Skeletal muscle cell (primary cell): Measurements from ENCODE around the gene ENTPD6.

ENCODE experiments used
- DNase-seq: peaks from one replicate; pipeline ENCODE4 v3.0.0-alpha.2; 2010; ENCODE audit warnings: low read depth
- H3K4me3 ChIP-seq: 2 replicates; pipeline ENCODE4 v1.5.1; 2011; ENCODE audit warnings: low read depth, mild to moderate bottlenecking, control low read depth, low read length, moderate library complexity

Gene ENTPD6

DNA sequence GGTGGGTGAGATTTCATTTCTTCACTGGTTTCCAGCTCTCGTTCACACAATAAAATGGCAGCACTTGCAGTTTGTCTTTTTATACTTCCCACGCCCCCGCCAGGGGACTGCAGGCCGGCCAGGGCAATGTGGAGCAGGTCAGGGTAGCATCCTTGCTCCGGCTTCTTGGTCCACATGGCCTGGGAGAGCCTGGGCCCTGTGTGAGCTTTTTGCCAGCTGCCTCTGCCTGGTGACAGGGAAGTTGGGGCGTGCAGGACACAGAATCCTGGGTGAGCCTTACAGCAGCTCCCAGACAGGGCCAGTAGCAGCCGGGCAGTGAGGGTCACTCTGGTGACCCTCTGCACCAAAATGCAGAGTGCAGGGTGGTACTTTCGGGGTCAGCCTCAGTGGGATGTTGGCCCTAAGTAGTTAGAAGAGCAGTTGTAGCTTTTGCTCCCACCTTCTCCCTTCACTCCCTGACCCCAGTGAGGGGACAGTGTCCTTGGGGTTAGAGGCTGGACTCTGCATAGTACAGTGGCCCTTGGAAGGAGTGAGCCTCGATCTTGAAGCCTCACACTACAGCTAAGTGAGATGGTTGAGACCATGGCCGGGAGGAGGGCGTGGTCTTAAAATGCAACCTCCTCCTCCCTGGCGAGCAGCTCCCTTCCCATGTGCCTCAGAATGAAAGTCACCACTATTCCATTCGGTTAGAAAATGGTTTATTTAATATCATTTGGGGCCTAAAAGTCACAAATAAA is 76.1 kb downstream of the ENTPD6 start:
- no peak overlapping the region for H3K4me3 ChIP-seq
- DNase-seq: no peak

DNA sequence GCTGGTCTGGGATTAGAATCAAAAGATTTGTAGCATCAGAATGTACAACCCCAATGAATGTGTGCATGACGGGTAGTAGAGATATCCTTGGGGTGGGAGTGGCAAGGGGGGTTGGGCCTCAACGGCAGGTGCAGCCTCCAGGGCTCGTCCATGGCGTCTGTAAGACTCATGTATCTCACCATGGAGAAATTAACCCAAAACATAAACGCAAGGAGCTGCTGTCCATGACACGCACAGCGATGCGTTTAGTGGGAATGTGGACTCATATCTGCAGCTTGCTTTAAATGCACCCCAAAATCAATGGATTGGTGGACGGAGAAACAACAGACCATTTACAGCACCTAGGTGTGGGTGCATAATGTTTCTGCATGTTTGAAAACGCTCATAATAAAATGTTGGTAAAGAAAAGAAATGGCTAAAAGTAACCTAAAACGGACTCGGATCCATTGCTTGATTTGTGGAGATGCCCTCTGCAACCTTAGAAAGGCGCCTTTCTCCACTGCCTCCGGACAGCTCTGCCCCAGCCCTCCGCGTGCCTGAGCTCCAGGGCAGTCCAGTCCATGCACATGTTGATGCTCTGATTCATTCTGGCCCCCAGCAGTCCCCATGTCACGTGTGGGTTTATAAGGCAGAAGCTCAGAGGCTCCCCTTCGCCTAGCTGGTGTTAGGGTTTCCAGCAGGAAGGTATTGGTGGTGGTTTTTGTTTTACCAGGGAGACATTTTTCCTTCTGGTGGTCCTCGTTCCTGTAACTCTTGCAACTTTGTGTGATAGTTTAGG is 76.9 kb downstream of the ENTPD6 start:
- H3K4me3 ChIP-seq: no peak overlapping the region
- DNase-seq: no peak

DNA sequence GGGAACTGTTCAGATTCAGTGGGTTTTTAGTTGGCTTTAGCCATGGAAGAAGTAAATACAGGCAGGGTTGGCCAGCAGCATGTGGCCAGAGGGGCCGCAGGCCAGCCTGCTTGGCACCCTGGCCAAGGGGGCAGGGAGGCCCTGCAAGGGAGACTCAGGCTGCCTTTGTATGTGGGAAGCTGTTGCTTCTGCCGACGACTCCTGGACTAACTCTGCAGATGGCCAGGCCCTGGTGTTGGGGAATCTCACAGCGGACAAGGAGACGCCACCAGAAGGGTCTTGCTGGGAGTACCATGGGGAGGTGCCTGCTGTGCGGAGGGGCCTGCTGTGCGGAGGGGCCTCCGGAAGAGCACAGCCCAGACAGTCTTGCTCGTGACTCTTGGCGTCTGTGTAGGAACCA is 77.5 kb downstream of the ENTPD6 start:
- H3K4me3 ChIP-seq: no peak overlapping the region

DNA sequence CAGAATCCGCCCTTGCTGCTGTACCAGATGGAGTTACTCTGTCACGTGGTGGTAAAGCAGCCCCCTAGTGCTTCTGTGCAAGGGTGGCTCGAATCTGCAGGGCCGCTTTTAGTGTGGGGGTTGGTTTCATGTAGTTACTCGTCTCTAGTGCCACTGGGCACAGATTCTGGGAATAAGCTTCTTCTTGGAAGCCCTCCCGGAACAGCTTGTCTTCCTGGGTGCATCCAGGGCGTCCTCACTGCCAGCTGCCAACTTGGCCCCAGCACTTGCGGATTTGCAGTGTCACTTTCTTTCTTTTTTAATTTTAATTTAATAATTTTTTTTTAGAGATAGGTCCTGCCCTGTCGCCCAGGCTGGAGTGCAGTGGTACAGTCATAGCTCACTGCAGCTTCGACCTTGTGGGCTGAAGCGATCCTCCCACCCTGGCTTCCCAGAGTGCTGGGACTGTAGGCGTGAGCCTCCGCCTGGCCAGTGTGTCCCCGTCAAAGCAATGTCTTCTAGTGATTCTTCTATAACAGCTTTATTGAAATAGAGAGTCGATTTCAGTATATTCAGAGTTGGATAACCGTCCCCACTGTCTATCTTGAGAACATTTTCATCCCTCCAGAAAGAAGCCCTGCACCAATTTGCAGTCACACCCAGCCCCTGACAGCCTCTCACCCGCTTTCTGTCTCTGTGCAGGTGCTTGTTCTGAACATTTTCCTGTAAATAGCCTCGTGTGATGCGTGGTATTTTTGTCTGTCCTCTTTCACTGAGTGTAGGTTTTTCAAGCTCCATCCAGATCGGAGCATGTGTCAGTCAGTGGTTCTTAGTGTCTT is 78.2 kb downstream of the ENTPD6 start:
- no peak overlapping the region for H3K4me3 ChIP-seq
- DNase-seq: no peak

More for the DNA sequence above, 77.5 kb downstream of the ENTPD6 start:
- no peak for DNase-seq

DNA sequence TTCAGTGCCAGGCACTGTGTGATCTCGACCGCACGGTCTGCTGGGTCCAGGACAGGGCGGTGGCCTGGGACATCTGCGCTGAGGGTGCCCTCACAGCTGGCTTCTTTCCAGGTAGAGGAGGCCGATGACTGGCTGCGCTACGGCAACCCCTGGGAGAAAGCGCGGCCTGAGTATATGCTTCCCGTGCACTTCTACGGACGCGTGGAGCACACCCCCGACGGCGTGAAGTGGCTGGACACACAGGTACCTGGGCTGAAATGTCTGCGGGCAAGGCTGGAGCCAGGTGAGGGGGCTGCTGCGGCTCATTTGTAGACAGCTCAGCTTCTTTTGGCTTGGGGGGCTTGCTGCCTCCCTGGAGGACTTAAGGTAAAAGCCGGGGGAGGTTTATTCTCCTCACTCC is 79.0 kb downstream of the ENTPD6 start:
- H3K4me3 ChIP-seq: no peak overlapping the region
- DNase-seq: no peak

DNA sequence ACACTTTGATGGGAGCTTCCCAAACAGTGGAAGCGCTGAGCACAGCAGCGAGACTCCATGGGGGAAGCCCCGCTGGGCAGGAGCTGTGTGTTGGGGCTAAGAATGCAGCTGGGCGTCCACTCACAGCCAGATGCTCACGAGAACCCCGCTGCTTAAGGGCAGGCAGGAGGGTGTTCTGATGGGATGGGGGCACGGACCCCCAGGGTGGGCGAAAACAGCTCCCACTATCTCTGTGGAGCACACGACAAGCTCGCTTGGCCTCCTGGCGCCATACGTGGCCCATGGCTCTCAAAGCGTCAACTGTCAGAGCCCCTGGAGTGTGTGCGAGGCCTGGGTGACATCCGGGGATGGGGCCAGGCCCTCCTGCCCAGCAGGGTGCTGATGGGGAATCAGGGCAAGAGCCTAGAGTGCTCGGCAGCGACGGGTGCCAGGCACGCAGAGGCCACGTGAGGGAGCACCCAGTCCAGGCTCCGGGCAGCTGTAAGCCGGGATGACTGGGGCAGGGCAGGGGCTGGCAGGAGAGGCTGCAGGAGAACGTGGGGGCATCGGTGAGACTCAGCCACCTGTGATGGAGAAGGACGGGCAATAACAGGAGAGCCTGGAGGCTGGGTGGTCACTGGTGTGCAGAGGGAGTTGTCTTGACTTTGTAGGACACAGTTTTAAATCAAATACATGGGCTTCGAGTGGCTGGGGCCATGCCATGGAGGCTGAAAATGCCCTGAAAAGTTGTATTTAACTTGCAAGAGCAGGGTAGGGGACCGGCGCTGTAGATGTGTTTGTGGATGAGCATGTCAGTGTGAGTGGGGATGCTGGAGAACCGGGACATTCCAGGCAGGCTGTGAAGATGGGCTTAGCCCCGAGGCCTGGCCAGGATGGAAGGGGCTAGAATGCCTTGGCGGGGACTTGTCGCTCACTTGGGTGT is 79.6 kb downstream of the ENTPD6 start:
- H3K4me3 ChIP-seq: no peak overlapping the region
- DNase-seq: no peak

DNA sequence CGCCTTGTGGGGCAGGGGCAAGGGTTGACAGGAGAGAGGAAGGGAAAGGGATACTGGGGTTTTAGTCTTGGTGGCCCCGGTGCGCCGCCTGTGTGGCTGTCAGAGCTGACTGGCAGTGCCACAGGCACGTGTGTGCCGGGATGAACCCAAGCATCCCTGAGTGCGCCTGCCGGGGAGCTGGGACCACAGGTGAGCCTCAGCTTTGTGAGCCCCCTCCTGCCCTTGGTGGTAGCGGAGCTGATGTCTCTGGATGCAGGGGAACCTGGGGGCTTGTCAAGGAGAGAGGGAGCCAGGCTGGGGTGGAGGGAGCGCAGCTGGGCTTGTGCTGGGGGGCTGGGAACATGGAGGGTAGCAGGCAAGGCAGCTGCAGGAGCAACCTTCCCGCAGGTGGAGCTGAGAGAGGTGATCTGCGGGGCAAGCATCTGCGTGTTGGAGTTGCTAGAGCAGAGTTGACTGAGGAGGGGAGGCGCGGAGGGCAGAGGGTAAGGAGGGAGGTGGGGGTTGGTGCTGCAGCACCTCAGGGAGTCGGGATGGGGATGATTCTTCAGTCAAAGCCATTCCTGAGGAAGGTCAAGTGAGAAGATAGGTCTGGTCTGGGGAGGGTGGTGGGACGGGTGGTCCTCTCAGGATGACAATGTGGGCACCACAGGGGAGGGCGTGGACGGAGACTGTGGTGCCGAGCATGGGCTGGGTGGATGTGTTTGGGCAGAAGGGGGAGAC is 80.5 kb downstream of the ENTPD6 start:
- H3K4me3 ChIP-seq: no peak overlapping the region
- no peak for DNase-seq
